PFSK-1 (cell line): ENCODE results near the gene CRLF2.

Source experiments
- FOXP2 ChIP-seq: optimal IDR thresholded peaks from 2 replicates; pipeline ENCODE3; 2011; ENCODE audit warnings: borderline replicate concordance, control low read depth, inconsistent platforms; ENCODE audit not compliant: insufficient read depth; ENCODE audit errors: extremely low read length, extremely low read depth
- POLR2AphosphoS5 ChIP-seq: IDR thresholded peaks from 2 replicates; pipeline ENCODE4 v1.6.1; 2012; ENCODE audit warnings: low read depth, mild to moderate bottlenecking, control low read depth, low read length, moderate library complexity
- REST ChIP-seq, 2 experiments: IDR thresholded peaks; 2 replicates each; pipeline versions ENCODE4 v1.6.1 to v1.8.0; 2011 to 2012; ENCODE audit warnings: low read depth in 2 of 2, low read length in 2 of 2, control low read depth in 1 of 2, inconsistent platforms in 1 of 2, mild to moderate bottlenecking in 1 of 2, moderate library complexity in 1 of 2; ENCODE audit not compliant: insufficient read depth in 1 of 2
- SIN3A ChIP-seq: IDR thresholded peaks from 2 replicates; pipeline ENCODE4 v1.6.1; 2012; ENCODE audit warnings: mild to moderate bottlenecking, low read length, moderate library complexity, borderline replicate concordance; ENCODE audit not compliant: insufficient read depth
- TAF1 ChIP-seq: IDR thresholded peaks from 2 replicates; pipeline ENCODE4 v1.6.1; 2012; ENCODE audit warnings: low read length, control low read depth, borderline replicate concordance; ENCODE audit not compliant: insufficient read depth

Gene CRLF2

DNA sequence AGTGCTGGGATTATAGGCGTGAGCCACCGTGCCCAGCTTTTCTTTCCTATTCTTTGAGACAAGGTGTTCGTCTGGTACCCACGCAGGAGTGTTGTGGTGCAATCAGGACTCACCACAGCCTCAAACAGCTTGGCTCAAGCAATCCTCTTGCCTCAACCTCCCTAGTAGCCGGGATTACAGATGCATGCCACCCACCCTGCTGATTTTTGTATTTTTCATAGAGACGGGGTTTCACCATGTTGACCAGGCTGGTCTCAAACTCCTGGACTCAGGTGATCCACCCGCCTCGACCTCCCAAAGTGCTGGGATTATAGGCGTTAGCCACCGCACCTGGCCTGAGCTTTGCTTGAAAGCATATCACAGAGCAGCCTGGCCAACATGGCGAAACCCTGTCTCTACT, 1.5 kb upstream of the CRLF2 start:
- TF ChIP-seq TAF1 (no peak), REST (IDR thresholded peaks at IDR 0.05; ENCODE audit: insufficient read depth in 1 of 2, low read depth in 2 of 2, low read length in 2 of 2) (no peak), FOXP2 (no peak), SIN3A (no peak), POLR2AphosphoS5 (no peak)

DNA sequence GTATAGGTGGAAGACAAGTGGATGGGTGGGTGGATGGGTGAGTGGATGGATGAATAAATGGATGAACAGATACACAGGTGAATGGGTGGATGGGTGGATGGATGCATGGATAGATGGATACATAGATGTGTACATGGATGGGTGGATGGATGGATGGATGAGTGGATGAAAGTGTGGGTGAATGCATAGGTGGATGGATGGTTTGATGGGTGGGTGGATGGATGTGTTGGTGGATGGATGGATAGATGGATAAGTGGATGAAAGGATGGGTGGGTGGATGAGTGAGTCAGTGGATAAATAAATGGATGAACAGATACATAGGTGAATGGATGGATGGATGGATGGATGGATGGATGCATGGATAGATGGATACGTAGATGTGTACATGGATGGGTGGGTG, 1.6 kb downstream of the CRLF2 start:
- TF ChIP-seq REST (IDR thresholded peaks at IDR 0.05; ENCODE audit: insufficient read depth in 1 of 2, low read depth in 2 of 2, low read length in 2 of 2) (no peak), SIN3A (no peak), TAF1 (no peak), FOXP2 (no peak), POLR2AphosphoS5 (no peak)

GRCh38 chrX:1207496-1208025, 4.9 kb downstream of the CRLF2 start:
- TF ChIP-seq FOXP2 = no peak
- no peak for TF ChIP-seq TAF1
- no peak for TF ChIP-seq POLR2AphosphoS5
- TF ChIP-seq REST (IDR thresholded peaks at IDR 0.05; ENCODE audit: insufficient read depth in 1 of 2, low read depth in 2 of 2, low read length in 2 of 2) = no peak

DNA sequence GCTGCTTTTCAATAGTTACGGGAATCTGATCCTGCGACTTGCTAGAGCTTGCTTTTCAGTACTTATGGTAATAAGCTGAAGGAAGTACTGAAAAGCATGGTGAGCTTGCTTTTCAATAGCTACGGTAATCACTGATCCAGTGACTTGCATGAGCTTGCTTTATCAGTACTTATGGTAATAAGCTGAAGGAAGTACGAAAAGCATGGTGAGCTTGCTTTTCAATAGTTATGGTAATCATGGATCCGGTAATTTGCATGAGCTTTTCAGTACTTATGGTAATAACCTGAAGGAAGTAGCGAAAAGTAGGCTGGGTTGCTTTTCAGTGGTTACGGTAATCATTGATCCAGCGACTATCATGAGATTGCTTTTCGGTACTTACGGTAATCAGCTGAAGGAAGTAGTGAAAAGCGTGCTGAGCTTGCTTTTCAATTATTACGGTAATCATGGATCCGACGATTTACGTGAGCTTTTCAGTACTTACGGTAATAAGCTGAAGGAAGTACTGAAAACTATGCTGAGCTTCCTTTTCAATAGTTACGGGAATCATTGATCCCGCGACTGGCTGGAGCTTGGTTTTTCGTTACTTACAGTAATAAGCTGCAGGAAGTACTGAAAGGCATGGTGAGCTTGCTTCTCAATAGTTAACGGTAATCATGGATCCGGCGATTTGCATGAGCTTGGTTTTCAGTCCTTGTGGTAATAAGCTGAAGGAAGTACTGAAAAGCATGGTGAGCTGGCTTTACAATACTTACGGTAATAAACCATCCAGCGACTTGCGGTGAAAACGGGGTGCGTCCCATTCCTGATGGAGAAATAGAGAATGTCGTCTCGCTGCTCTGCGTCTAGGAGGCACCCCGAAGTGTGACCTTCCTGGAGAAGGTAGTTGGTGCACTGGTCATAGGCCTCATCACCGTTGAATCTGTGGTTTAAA, 6.5 kb downstream of the CRLF2 start:
- no peak for TF ChIP-seq POLR2AphosphoS5
- no peak for TF ChIP-seq REST (IDR thresholded peaks at IDR 0.05; ENCODE audit: insufficient read depth in 1 of 2, low read depth in 2 of 2, low read length in 2 of 2)
- TF ChIP-seq SIN3A = no peak
- no peak for TF ChIP-seq FOXP2
- no peak for TF ChIP-seq TAF1

DNA sequence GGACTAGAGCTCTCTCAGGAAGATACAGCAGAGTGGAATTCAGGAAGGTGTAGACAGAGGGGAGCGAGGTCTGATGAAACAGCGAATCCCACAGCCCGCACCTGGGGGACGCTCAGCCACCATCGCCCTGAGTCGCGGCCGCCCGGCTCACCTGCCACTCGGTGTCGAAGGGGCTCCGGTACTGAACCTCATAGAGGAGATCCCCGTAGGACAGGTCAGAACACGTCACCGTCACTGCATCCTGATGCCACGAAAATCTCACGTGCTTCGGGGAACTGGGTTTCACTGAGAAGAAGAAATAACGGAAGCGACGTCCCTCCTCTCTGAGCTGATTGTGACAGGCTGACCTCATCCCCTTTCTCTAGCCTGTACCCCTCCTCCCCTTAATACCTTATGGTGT, 10.2 kb downstream of the CRLF2 start:
- TF ChIP-seq REST (IDR thresholded peaks at IDR 0.05; ENCODE audit: insufficient read depth in 1 of 2, low read depth in 2 of 2, low read length in 2 of 2) (no peak), FOXP2 (no peak), POLR2AphosphoS5 (no peak), TAF1 (no peak), SIN3A (no peak)
